Neural progenitor cell (in vitro differentiated cells): ENCODE measurements around the gene SMTNL2. TPM values are rescaled to one million over a fixed set of nuclear protein-coding genes. Genes with fewer than 3 reads are reported as not detected.

ENCODE experiments used
- DNase-seq: peaks from one replicate; pipeline ENCODE4 v3.0.0-alpha.2; 2016; ENCODE audit warnings: low spot score
- H2AFZ ChIP-seq: fragments of 200-600 bp; sonication (generic); replicated peaks from 2 replicates; pipeline ENCODE4 v1.6.1; 2016; ENCODE audit warnings: antibody characterized with exemption
- H3F3A ChIP-seq: fragments of 200-600 bp; sonication (generic); 2 replicates; pipeline ENCODE4 v1.6.1; 2016; ENCODE audit warnings: antibody characterized with exemption, low read depth
- H3K27ac ChIP-seq: fragments of 200-600 bp; sonication (generic); 2 replicates; pipeline ENCODE4 v1.5.1; 2016; ENCODE audit warnings: mild to moderate bottlenecking
- H3K27me3 ChIP-seq: fragments of 200-600 bp; sonication (generic); 2 replicates; pipeline ENCODE4 v1.6.1; 2016; ENCODE audit warnings: mild to moderate bottlenecking, moderate library complexity
- H3K36me3 ChIP-seq: fragments of 200-600 bp; sonication (generic); 2 replicates; pipeline ENCODE4 v1.5.1; 2016
- H3K4me1 ChIP-seq: fragments of 200-600 bp; sonication (generic); 2 replicates; pipeline ENCODE4 v1.6.1; 2016; ENCODE audit warnings: mixed run types
- H3K4me2 ChIP-seq: fragments of 200-600 bp; sonication (generic); 2 replicates; pipeline ENCODE4 v1.6.1; 2016
- H3K4me3 ChIP-seq: fragments of 200-600 bp; sonication (generic); 2 replicates; pipeline ENCODE4 v1.5.1; 2016
- H3K79me2 ChIP-seq: fragments of 200-600 bp; sonication (generic); 2 replicates; pipeline ENCODE4 v1.6.1; 2016; ENCODE audit warnings: low read depth
- H3K9ac ChIP-seq: fragments of 200-600 bp; sonication (generic); 2 replicates; pipeline ENCODE4 v1.6.1; 2016
- H3K9me3 ChIP-seq: fragments of 200-600 bp; sonication (generic); 2 replicates; pipeline ENCODE4 v1.5.1; 2016; ENCODE audit warnings: low read depth
- H4K20me1 ChIP-seq: fragments of 200-600 bp; sonication (generic); 2 replicates; pipeline ENCODE4 v1.6.1; 2016; ENCODE audit warnings: low read depth
- H3K27ac Mint-ChIP-seq: 3 replicates; pipeline ENCODE4 v1.8.0; 2021; ENCODE audit warnings: mixed read lengths
- H3K27me3 Mint-ChIP-seq: 2 replicates; pipeline ENCODE4 v1.8.0; 2022; ENCODE audit warnings: low read depth, mild to moderate bottlenecking, inconsistent platforms, moderate library complexity, mixed read lengths; ENCODE audit not compliant: insufficient read depth
- H3K36me3 Mint-ChIP-seq: 3 replicates; pipeline ENCODE4 v1.8.0; 2021; ENCODE audit warnings: mixed read lengths
- H3K4me1 Mint-ChIP-seq: 3 replicates; pipeline ENCODE4 v1.8.0; 2021; ENCODE audit warnings: mixed read lengths
- H3K4me3 Mint-ChIP-seq: 3 replicates; pipeline ENCODE4 v1.8.0; 2021; ENCODE audit warnings: mild to moderate bottlenecking, moderate library complexity, mixed read lengths
- H3K9me3 Mint-ChIP-seq: 3 replicates; pipeline ENCODE4 v1.8.0; 2020; ENCODE audit warnings: mixed read lengths
- EZH2 ChIP-seq: fragments of 200-600 bp; sonication (generic); IDR thresholded peaks from 2 replicates; pipeline ENCODE4 v1.6.1; 2017; ENCODE audit warnings: antibody characterized with exemption, mild to moderate bottlenecking, moderate library complexity
- EZH2phosphoT487 ChIP-seq: fragments of 200-600 bp; sonication (generic); IDR thresholded peaks from 2 replicates; pipeline ENCODE4 v1.6.1; 2017; ENCODE audit warnings: antibody characterized with exemption
- total RNA-seq: library from RNA; depleted of rRNA; stranded (reverse); fragments of >200 nt; gene quantifications from 2 replicates; pipeline ENCODE4 v1.2.3, GENCODE V29; 2015; ENCODE audit warnings: low replicate concordance
- TF ChIP-seq, protein P1 (sequence below): fragments of 200-600 bp; sonication (generic); IDR thresholded peaks from 2 replicates; pipeline ENCODE4 v1.5.1; 2017; ENCODE audit warnings: antibody characterized with exemption, mild to moderate bottlenecking

The SMTNL2 gene
- total RNA-seq, 1 donor from 2014 or later = 3.0 TPM

DNA sequence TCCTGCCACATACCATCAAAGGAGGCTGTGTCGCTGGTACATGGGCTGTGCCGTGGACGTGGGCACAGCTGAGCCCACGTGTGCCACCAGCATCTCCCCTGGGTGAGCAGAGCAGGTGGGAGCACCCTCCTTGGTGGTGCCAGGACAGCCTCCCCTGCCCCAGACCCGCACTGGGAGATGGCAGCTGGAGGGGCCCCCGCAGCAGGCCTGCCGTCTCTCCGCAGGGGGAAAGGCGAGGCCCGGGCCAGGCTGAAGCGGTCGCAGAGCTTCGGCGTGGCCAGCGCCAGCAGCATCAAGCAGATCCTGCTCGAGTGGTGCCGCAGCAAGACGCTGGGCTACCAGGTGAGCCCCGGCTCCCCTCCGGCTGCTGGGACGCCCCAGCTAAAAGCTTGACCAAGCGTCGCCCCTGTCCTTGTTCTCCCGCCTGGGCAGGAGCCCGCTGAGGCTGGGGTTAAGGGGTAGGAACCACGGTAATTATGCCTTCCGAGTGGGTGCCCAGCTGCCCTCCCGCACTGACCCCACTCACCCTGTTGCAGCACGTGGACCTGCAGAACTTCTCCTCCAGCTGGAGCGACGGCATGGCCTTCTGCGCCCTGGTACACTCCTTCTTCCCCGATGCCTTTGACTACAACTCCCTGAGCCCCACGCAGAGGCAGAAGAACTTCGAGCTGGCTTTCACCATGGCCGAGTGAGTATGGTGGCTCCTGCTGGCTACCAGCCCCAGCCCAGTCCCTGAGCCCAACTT lies 12.5 kb downstream of the SMTNL2 start:
- H3K4me3 Mint-ChIP-seq = no peak overlapping the region
- H3K9me3 Mint-ChIP-seq = no peaks in the 10 kb centered on the region
- Histone ChIP-seq H3K9ac (no peak overlapping the region), H3K79me2 (no peaks in the 10 kb centered on the region), H3K4me3 (no peak overlapping the region), H3K27ac (no peak overlapping the region), H3F3A (peaks cover 29% of the 10 kb centered on the region), H3K4me1 (peaks cover 25% of the 10 kb centered on the region), H3K9me3 (no peaks in the 10 kb centered on the region), H3K27me3 (no peaks in the 10 kb centered on the region), H2AFZ (no peak overlapping the region), H3K36me3 (no peaks in the 10 kb centered on the region), H3K4me2 (no peak overlapping the region), H4K20me1 (no peaks in the 10 kb centered on the region)
- H3K27ac Mint-ChIP-seq = peak overlapping the region; percentile 42
- TF ChIP-seq, protein P1, sequence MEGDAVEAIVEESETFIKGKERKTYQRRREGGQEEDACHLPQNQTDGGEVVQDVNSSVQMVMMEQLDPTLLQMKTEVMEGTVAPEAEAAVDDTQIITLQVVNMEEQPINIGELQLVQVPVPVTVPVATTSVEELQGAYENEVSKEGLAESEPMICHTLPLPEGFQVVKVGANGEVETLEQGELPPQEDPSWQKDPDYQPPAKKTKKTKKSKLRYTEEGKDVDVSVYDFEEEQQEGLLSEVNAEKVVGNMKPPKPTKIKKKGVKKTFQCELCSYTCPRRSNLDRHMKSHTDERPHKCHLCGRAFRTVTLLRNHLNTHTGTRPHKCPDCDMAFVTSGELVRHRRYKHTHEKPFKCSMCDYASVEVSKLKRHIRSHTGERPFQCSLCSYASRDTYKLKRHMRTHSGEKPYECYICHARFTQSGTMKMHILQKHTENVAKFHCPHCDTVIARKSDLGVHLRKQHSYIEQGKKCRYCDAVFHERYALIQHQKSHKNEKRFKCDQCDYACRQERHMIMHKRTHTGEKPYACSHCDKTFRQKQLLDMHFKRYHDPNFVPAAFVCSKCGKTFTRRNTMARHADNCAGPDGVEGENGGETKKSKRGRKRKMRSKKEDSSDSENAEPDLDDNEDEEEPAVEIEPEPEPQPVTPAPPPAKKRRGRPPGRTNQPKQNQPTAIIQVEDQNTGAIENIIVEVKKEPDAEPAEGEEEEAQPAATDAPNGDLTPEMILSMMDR = no peak
- TF ChIP-seq EZH2phosphoT487 = no peak
- no peak for TF ChIP-seq EZH2
- peaks cover 2% of the 10 kb centered on the region for H3K36me3 Mint-ChIP-seq
- peaks cover 36% of the 10 kb centered on the region for H3K4me1 Mint-ChIP-seq
- no peak for DNase-seq
- peaks cover 5% of the 10 kb centered on the region for H3K27me3 Mint-ChIP-seq

GRCh38 chr17:4597975-4598374 lies 13.6 kb downstream of the SMTNL2 start:
- no peak overlapping the region for H3K27ac ChIP-seq
- peaks cover 29% of the 10 kb centered on the region for H3F3A ChIP-seq
- TF ChIP-seq, protein P1 = no peak
- TF ChIP-seq EZH2phosphoT487 (no peak), EZH2 (no peak)
- no peaks in the 10 kb centered on the region for H3K36me3 ChIP-seq
- Mint-ChIP-seq H3K27me3 (peaks cover 5% of the 10 kb centered on the region), H3K4me1 (peaks cover 33% of the 10 kb centered on the region), H3K4me3 (peak overlapping the region; percentile 58), H3K27ac (peak overlapping the region; percentile 22), H3K9me3 (no peaks in the 10 kb centered on the region), H3K36me3 (peaks cover 2% of the 10 kb centered on the region)
- peaks cover 25% of the 10 kb centered on the region for H3K4me1 ChIP-seq
- no peaks in the 10 kb centered on the region for H3K79me2 ChIP-seq
- H4K20me1 ChIP-seq = no peaks in the 10 kb centered on the region
- H3K27me3 ChIP-seq = no peaks in the 10 kb centered on the region
- no peak overlapping the region for H2AFZ ChIP-seq
- no peaks in the 10 kb centered on the region for H3K9me3 ChIP-seq
- H3K4me3 ChIP-seq = no peak overlapping the region
- DNase-seq = no peak
- no peak overlapping the region for H3K4me2 ChIP-seq
- no peak overlapping the region for H3K9ac ChIP-seq

GRCh38 chr17:4598776-4599504 lies 14.6 kb downstream of the SMTNL2 start:
- Histone ChIP-seq H3K4me3 (no peak overlapping the region), H3K27ac (no peak overlapping the region), H3K4me1 (peaks cover 25% of the 10 kb centered on the region), H3K27me3 (no peaks in the 10 kb centered on the region), H3F3A (peaks cover 29% of the 10 kb centered on the region), H4K20me1 (no peaks in the 10 kb centered on the region), H3K9ac (no peak overlapping the region), H3K4me2 (peak overlapping the region; percentile 75), H3K36me3 (no peaks in the 10 kb centered on the region), H2AFZ (no peak overlapping the region), H3K9me3 (no peaks in the 10 kb centered on the region), H3K79me2 (no peaks in the 10 kb centered on the region)
- no peaks in the 10 kb centered on the region for H3K9me3 Mint-ChIP-seq
- H3K4me1 Mint-ChIP-seq = peaks cover 36% of the 10 kb centered on the region
- peaks cover 2% of the 10 kb centered on the region for H3K36me3 Mint-ChIP-seq
- peaks cover 5% of the 10 kb centered on the region for H3K27me3 Mint-ChIP-seq
- no peak for DNase-seq
- TF ChIP-seq, protein P1 = no peak
- TF ChIP-seq EZH2 (no peak), EZH2phosphoT487 (no peak)
- H3K4me3 Mint-ChIP-seq = no peak overlapping the region
- peak overlapping the region; percentile 53 for H3K27ac Mint-ChIP-seq
